DOHH2 (cell line): Measurements from ENCODE around the gene ARSD.

Experiments
- CTCF ChIP-seq: fragments of 200-600 bp; sonication (generic); IDR thresholded peaks from one replicate; pipeline ENCODE4 v1.5.1; 2014; ENCODE audit warnings: antibody characterized with exemption, mild to moderate bottlenecking, low read depth, low read length; ENCODE audit not compliant: poor library complexity, severe bottlenecking
- EZH2phosphoT487 ChIP-seq: fragments of 200-600 bp; sonication (generic); IDR thresholded peaks from 2 replicates; pipeline ENCODE4 v1.6.1; 2017; ENCODE audit warnings: borderline replicate concordance, mild to moderate bottlenecking, antibody characterized with exemption, low read length, moderate library complexity, mixed read lengths

DNA sequence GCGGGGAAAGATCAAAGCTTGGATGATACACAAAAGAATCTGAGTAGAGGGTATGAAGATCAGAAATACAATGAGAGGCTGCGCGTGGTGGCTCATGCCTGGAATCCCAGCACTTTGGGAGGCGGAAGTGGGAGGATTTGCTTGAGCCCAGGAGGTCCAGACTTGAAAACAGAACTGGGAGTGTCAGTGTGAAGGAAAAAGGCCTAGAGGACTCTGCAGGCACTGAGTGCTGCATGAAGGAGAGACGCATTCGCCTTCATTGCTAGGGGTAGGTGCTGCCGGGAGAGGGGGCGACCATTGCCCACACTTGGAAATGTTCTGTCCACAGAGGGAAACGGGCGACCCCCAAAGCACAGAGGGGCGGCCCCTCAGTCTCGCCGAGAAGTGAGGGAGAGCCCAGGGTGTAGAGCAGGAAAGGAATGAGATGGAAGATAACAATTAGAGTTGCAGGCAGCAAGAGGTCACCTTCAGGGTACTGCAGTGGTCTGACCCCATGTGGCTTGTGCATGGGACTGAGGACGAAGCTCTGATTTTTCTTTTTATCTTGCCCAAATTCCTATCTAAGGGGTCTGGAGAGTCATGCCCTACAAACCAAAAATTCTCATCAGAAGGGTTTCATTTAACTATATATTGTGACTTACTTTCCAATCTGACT, 31.8 kb upstream of the ARSD start:
- TF ChIP-seq CTCF (no peak), EZH2phosphoT487 (no peak)
